Left ventricle myocardium superior (tissue), 1 donor: Measurements from ENCODE around the gene SIK3. TPM values are rescaled to one million over a fixed set of nuclear protein-coding genes. Genes with fewer than 3 reads are reported as not detected.

ENCODE experiments used
- ATAC-seq: fragments of 200-7000 bp; cut with Tn5 transposase; one replicate; pipeline ENCODE4 v1.9.1; 2020; ENCODE audit warnings: mild to moderate bottlenecking, moderate library complexity
- DNase-seq: peaks from one replicate; pipeline ENCODE4 v3.0.0-alpha.2; 2020
- intact Hi-C: fragments of 100-400 bp; cut with micrococcal nuclease; formaldehyde crosslinking; loops from one replicate; pipeline ENCODE4 v1.11.0; 2022
- total RNA-seq: library from RNA; stranded (reverse); fragmentation: NEBNext Ultra II Directional; extraction: Animal tissue kit (Norgen Biotek cat#: 25700); gene quantifications from one replicate; pipeline ENCODE4 v1.2.1, GENCODE V29; 2021
- donor health status: DM: no; HTN: yes; CAD: no; lungs with severe emphysema.

The SIK3 gene
- total RNA-seq, 1 donor from 2014 or later, result 31.9 TPM

GRCh38 chr11:117084992-117085391 lies 13.2 kb downstream of the SIK3 start:
- DNase-seq (no peak), ATAC-seq (peak; percentile 17)
- intact Hi-C loops, result no loop called here

DNA sequence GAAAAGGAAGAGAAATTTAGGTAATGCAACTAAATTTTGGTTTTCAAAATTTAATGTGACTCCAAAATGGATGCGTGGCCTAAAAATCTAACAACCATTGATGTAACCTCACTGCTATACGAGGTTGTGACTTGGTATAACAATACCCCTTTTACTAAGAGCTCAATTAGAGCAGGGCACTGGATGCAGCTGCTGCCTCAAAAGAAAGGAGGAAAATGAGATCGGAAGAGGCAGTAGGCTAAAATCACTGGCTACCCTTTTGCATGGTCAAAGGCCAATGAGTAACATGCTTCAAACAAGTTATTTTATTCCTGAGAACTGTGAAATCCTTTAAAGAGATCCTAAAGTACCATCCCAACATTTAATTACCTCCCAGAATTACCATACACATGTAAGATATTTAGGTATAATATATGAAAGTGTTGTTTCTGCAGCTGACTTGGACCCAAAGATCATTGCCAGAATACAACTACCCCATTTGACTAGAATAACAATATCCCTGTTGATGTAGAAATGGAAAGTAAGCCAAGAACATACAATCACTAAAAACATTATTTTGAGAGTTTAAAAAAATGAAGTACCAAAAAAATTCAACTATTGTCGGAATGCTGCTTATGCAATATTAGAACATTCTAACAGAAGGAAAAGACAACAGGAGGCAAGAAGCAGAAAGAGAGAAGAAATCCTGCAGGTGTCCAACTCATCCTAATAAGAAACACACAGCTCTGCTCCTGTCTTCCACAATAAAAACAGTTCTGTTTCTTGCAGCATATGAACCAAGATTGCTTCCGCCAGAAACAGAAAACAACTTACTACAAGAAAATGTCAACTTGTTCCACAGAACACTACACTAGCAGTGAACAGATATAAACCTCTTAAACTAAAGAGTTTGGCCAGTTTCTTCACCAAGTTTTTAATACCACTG lies 15.0 kb downstream of the SIK3 start:
- intact Hi-C loops, result no loop called here
- DNase-seq (no peak), ATAC-seq (peak; percentile 15)

DNA sequence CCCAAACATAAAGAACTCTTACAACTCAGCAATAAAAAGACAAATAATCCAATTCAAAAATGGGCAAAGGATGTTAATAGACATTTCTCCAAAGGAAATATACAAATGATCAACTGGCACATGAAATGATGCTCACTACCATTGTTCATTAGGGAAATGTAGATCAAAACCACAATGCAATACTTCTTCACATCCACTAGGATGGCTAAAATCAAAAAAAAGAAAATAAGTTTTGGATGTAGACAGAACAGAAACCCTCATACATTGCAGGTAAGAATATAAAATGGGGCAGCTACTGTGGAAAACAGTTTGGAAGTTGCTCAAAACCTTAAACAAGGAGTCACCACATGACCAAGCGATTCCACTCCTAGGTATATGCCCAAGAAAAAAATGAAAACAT lies 16.3 kb downstream of the SIK3 start:
- intact Hi-C loops, result no loop called here
- ATAC-seq (no peak), DNase-seq (no peak)

- DNase-seq, result no peak
- no peak for ATAC-seq
- intact Hi-C loops, result no loop called here
Measured at GRCh38 chr11:117080370-117080769, 17.9 kb downstream of the SIK3 start.

DNA sequence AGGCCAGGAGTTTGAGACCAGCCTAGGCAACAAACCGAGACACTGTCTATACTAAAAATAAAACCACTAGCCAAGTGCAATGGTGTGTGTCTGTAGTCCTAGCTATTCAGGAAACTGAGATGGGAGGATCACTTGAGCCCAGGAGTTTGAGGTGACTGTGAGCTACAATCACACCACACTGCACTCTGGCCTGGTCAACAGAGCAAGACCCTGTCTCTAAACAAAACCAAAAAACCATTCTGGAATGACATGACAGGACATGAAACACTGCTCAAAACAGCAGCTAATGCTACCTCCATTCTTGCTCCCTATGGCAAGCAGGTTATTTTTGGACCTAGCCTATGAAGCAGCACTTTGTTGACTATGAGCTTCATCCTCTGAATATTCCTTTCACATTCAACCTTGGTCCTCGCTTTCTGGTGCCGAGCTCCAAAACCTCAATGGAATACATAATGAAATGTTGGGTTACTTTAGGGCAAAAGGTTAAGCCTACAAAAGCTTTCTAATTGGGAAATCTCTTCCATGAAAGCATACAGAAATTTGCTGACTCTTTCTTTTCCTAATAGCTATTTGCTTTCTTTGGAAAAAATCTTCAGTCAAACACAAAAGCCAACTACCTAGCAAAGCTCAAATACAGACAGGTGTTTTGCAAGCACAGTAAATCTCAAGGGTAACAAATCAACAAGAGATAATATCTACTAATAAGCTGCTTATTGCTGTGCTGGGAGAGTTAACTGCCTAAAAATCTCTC lies 21.1 kb downstream of the SIK3 start:
- intact Hi-C loops, result no loop called here
- no peak for DNase-seq
- peak; percentile 56 for ATAC-seq

GRCh38 chr11:117075186-117075585 lies 23.0 kb downstream of the SIK3 start:
- intact Hi-C loops, result no loop called here
- DNase-seq, result no peak

GRCh38 chr11:117074119-117074518 lies 24.1 kb downstream of the SIK3 start:
- ATAC-seq, result peak; percentile 37

More at GRCh38 chr11:117075186-117075585, 23.0 kb downstream of the SIK3 start:
- no peak for ATAC-seq

GRCh38 chr11:117073539-117073938 lies 24.7 kb downstream of the SIK3 start:
- intact Hi-C loops, result no loop called here
- ATAC-seq, result no peak
- no peak for DNase-seq

More at GRCh38 chr11:117074119-117074518, 24.1 kb downstream of the SIK3 start:
- DNase-seq, result no peak
- intact Hi-C loops, result no loop called here

DNA sequence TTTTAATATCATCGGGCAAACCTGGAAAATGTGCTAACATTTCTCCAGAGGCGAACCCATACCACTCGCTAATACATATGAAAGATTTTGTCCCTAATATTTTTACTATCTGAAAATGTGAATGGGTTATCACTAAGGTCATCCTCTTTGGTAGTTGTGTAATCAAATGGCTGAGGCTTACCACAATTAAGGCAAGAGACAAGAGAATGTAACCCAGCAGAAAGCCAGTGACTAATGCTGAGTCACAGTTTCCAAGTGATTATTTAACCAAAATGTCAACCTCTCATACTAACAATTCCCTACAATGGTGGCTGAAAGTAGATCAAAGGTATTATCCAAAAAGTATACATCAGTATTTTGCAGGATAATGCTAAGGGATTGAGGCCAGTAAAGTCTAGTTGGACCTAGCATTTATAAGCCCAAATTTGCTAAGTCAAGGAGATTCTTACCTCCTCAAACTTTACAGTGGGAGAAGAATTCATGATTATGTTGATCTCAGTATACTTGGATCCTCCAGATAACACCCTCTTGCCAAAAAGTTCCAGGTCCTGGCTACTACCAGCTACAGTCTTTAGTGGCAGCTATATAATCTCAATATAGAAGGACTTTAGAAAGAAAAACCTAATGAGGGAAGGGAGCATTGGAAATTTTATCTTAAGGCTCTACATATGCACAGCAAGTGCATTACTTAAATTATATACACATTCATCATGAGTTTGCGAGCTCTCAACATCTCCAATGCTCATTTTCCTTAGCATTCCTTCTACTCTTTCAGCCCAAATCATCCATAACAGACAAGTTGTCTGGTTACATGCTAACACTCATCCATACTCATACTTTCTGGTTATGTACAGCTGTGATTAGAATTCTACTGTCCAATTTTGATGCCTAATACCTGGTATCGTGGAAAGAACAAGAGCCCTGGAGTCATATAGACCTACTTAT lies 25.4 kb downstream of the SIK3 start:
- ATAC-seq (peak; percentile 49), DNase-seq (no peak)
- intact Hi-C loops, result no loop called here

GRCh38 chr11:117071344-117071787 lies 26.9 kb downstream of the SIK3 start:
- intact Hi-C loops, result no loop called here
- DNase-seq (no peak), ATAC-seq (peak; percentile 71)

DNA sequence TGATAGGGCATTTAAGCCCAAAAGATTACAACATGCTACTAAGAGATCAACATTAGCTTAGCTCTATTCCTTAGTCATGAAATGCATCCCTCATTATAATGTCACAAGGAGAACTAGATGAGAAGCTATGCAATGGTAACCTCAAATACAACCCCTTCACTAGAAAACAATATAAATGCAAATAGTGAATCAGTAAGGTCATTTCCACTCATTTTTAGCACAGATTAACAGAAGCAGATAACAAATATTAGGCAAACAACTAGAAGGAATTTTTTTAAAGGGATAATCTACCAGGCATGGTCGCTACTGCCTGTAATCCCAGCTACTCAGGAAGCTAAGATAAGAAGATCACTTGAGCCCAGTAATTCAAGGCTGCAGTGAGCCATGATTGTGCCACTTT lies 28.2 kb downstream of the SIK3 start:
- no peak for ATAC-seq
- DNase-seq, result no peak
- intact Hi-C loops, result no loop called here

DNA sequence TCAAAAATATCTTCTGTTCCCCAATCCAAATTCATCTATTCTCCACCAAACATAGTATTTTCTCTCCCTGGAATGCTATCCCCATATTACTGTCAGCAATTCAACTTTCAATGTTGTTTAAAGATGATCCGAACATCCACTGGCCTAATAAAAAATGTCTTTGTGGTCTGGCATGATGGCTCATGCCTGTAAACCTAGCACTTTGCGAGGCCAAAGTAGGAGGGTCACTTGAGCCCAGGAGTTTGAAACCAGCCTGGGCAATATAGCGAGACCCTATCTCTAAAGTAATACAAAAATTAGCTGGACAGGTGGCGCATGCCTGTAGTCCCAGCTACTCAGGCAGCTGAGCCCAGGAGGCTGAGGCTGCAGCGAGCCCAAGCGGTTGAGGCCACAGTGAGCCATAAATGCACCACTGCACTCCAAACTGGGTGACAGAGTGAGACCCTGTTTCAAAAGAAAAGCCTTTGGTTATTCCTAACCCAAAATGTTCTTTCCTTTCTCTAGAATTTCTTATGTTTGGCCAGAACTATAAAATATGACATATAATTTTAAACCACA lies 29.8 kb downstream of the SIK3 start:
- DNase-seq, result no peak
- intact Hi-C loops, result no loop called here
- no peak for ATAC-seq

- DNase-seq (no peak), ATAC-seq (no peak)
- intact Hi-C loops, result no loop called here
Measured at GRCh38 chr11:117066959-117067358, 31.3 kb downstream of the SIK3 start.

GRCh38 chr11:117064275-117064674 lies 34.0 kb downstream of the SIK3 start:
- intact Hi-C loops, result no loop called here
- no peak for DNase-seq
- no peak for ATAC-seq

DNA sequence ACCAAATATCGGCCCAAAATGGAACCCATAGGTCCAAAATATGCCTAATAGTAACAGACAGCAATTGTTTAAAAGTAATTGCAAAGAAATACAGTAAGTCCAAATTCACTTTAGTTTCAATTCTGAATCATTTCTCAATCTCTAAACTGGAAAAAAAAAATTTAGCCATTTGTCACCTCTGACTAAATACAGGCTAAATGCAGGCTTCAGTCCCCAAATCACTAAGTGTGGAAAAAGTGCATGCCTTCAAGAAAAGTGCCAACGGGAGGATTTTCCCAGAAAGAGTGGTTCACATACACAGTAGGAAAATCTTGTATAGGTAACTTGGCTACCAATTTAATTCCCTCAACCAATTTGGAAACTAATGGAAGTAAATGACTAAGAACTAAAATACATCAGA lies 35.7 kb downstream of the SIK3 start:
- intact Hi-C loops, result no loop called here
- DNase-seq (no peak), ATAC-seq (no peak)

- intact Hi-C loops, result no loop called here
- DNase-seq (no peak), ATAC-seq (no peak)
Measured at GRCh38 chr11:117061256-117061655, 37.0 kb downstream of the SIK3 start.

DNA sequence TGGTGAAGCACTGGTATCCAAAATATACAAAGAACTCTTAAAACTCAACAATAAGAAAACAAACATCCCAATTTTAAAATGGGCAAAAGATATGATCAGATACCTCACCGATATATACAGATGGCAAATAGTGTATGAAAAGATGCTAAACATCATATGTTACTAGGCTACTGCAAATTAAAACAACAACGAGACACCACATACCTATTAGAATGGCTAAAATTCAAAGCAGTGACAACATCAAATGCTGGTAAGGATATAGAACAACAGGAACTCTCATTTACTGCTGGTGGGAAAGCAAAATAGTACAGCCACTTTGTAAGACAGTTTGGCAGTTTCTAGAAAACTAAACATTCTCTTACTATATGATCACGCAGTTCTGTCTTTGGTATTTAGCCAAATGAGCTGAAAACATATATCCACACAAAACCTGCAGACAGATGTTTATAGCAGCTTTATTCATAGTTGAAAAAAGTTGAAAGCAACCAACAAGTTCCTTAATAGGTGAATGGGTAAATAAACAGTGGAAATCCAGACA lies 38.5 kb downstream of the SIK3 start:
- DNase-seq (no peak), ATAC-seq (no peak)
- intact Hi-C loops, result no loop called here

DNA sequence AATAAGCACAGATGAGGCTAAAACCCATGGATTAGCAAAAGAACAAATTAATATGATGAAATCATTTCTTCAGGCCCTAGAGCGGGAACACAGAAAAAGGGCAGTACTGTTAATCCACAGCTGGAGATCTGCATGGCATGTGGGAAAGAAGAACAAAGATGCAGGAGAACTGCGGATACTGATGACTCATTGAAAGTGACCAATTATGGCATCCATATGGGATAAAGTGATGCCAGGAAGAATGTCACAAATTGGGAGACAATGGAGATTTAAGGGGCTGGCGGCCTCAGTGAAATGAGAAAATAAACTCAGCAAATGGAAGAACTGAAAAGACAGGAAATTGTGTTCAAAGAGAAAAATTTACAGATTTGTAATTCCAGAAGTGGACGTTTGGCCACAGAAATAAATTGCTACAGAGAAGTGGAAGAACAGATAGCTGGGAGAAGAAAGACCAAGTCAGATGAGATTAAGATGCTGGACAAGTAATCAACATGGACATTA lies 39.4 kb downstream of the SIK3 start:
- intact Hi-C loops, result no loop called here
- DNase-seq, result no peak
- ATAC-seq, result no peak

DNA sequence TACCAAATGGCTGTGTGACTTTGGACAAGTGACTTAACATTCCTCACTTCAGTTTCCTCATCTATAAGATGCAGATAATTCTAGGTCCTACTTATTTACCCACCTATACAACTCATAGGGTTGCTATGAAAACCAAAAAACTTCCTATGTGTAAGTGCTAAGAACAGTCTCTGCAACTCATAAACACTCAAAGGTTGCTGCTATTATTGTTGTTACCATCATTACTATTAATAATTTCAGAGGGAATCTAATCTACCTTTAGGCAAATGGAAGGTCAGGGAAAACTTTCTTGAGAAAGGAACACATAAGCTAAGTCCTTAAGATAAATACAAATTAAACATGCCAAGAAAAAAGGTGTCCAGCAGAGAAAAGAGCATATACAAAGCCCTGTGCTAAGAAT lies 40.5 kb downstream of the SIK3 start:
- ATAC-seq (no peak), DNase-seq (no peak)
- intact Hi-C loops, result no loop called here
